Measurements from ENCODE around the gene REC8. TPM values are rescaled to one million over a fixed set of nuclear protein-coding genes. Genes with fewer than 3 reads are reported as not detected.
A peak's percentile ranks its signal among the peaks of the same experiment; 100 is the strongest.

REC8 gene
- total and polyA plus RNA-seq, 2 of the 13 experiments (the other 11 are each of a cell fraction or from before 2014, with no cell fraction given), result 3.4 to 14.7 TPM

- TF ChIP-seq KIAA2018 (CRISPR knock-in tag; IDR thresholded peaks at IDR 0.05; ENCODE audit: borderline replicate concordance), result no peak
- TF ChIP-seq ZNF580 (CRISPR knock-in tag; IDR thresholded peaks at IDR 0.05; ENCODE audit: borderline replicate concordance, low read depth), result no peak; the same call in 1 of the 2 replicates
- TF ChIP-seq ZNF292 (CRISPR knock-in tag; IDR thresholded peaks at IDR 0.05; ENCODE audit: borderline replicate concordance, low read depth), result no peak
- no peak for TF ChIP-seq STAT6 (CRISPR knock-in tag; IDR thresholded peaks at IDR 0.05; ENCODE audit: borderline replicate concordance)
- no peak for TF ChIP-seq RAD21 (CRISPR knock-in tag; IDR thresholded peaks at IDR 0.05)
- TF ChIP-seq STAT5B (CRISPR knock-in tag; IDR thresholded peaks at IDR 0.05), result no peak
- no peak; the same call in 1 of the 2 replicates for TF ChIP-seq KLF9 (CRISPR knock-in tag; IDR thresholded peaks at IDR 0.05; ENCODE audit: low read depth)
- TF ChIP-seq GPBP1L1 (CRISPR knock-in tag; IDR thresholded peaks at IDR 0.05), result no peak
- no peak for TF ChIP-seq ZZZ3 (CRISPR knock-in tag; IDR thresholded peaks at IDR 0.05; ENCODE audit: borderline replicate concordance)
- TF ChIP-seq PLSCR1 (CRISPR knock-in tag; IDR thresholded peaks at IDR 0.05; ENCODE audit: borderline replicate concordance), result no peak
- peak; percentile 95; the same call in 1 of the 2 replicates for TF ChIP-seq ZNF451 (CRISPR knock-in tag; IDR thresholded peaks at IDR 0.05)
- peak; percentile 69; the same call in 1 of the 2 replicates for TF ChIP-seq ZNF280B (CRISPR knock-in tag; IDR thresholded peaks at IDR 0.05; ENCODE audit: borderline replicate concordance)
These were observed 40.9 kb upstream of the REC8 start (continued) for GRCh38 chr14:24130717-24131548.

Measured in HepG2 (cell line).